Ovary (tissue), 3 donors: ENCODE results near the gene NEUROG1.

Source experiments
- EP300 ChIP-seq: sonication (generic); formaldehyde crosslinking; IDR thresholded peaks from one replicate; pipeline ENCODE4 v1.6.1; 2017; ENCODE audit warnings: antibody characterized with exemption
- POLR2A ChIP-seq: fragments of 450-650 bp; IDR thresholded peaks from one replicate; pipeline ENCODE4 v1.6.1; 2017; ENCODE audit warnings: antibody characterized with exemption, mild to moderate bottlenecking, moderate library complexity
- TF ChIP-seq, protein P1 (sequence below), 3 donors: fragments of 450-650 bp in 2 of 3; fragments of 200-600 bp in 1 of 3; IDR thresholded peaks; one replicate each; pipeline versions ENCODE4 v1.5.1 to v1.8.0; 2016 to 2022; ENCODE audit warnings: antibody characterized with exemption in 3 of 3, mild to moderate bottlenecking in 1 of 3
- donor health status: DM: no; HTN: no; CAD: no.

GRCh38 chr5:135549413-135549812, 13.6 kb upstream of the NEUROG1 start:
- TF ChIP-seq, protein P1, sequence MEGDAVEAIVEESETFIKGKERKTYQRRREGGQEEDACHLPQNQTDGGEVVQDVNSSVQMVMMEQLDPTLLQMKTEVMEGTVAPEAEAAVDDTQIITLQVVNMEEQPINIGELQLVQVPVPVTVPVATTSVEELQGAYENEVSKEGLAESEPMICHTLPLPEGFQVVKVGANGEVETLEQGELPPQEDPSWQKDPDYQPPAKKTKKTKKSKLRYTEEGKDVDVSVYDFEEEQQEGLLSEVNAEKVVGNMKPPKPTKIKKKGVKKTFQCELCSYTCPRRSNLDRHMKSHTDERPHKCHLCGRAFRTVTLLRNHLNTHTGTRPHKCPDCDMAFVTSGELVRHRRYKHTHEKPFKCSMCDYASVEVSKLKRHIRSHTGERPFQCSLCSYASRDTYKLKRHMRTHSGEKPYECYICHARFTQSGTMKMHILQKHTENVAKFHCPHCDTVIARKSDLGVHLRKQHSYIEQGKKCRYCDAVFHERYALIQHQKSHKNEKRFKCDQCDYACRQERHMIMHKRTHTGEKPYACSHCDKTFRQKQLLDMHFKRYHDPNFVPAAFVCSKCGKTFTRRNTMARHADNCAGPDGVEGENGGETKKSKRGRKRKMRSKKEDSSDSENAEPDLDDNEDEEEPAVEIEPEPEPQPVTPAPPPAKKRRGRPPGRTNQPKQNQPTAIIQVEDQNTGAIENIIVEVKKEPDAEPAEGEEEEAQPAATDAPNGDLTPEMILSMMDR (IDR thresholded peaks at IDR 0.05): no peak
- TF ChIP-seq POLR2A: no peak
- no peak for TF ChIP-seq EP300
